NCI-H1048 (cell line): Measurements from ENCODE around the gene EPHB2.

Source experiments
- DNase-seq: peaks from one replicate; lab custom pipeline; 2025; lab: John Stamatoyannopoulos, UW

The EPHB2 gene

GRCh38 chr1:22804406-22804805 lies 93.8 kb downstream of the EPHB2 start:
- no peak for DNase-seq

GRCh38 chr1:22804969-22805671 lies 94.5 kb downstream of the EPHB2 start:
- DNase-seq, result no peak

GRCh38 chr1:22805672-22806038 lies 95.0 kb downstream of the EPHB2 start:
- DNase-seq, result no peak

- no peak for DNase-seq
Observed at GRCh38 chr1:22806584-22806983, 95.9 kb downstream of the EPHB2 start.

GRCh38 chr1:22807340-22807739 lies 96.7 kb downstream of the EPHB2 start:
- DNase-seq, result no peak

- no peak for DNase-seq
Observed at GRCh38 chr1:22808186-22808675, 97.6 kb downstream of the EPHB2 start.

- DNase-seq, result no peak
Observed at GRCh38 chr1:22808676-22809483, 98.2 kb downstream of the EPHB2 start.

- no peak for DNase-seq
Observed at GRCh38 chr1:22809783-22810182, 99.1 kb downstream of the EPHB2 start.

GRCh38 chr1:22810378-22810777 lies 99.7 kb downstream of the EPHB2 start:
- DNase-seq, result no peak

GRCh38 chr1:22812092-22812880 lies 101.6 kb downstream of the EPHB2 start:
- no peak for DNase-seq

GRCh38 chr1:22812993-22813790 lies 102.6 kb downstream of the EPHB2 start:
- DNase-seq, result no peak

- DNase-seq, result no peak
Observed at GRCh38 chr1:22814176-22815042, 103.8 kb downstream of the EPHB2 start.

GRCh38 chr1:22815043-22815365 lies 104.4 kb downstream of the EPHB2 start:
- DNase-seq, result no peak

- DNase-seq, result no peak
Observed at GRCh38 chr1:22815421-22816066, 104.9 kb downstream of the EPHB2 start.

GRCh38 chr1:22816067-22816775 lies 105.6 kb downstream of the EPHB2 start:
- no peak for DNase-seq

- DNase-seq, result no peak
Observed at GRCh38 chr1:22816803-22817202, 106.2 kb downstream of the EPHB2 start.

- no peak for DNase-seq
Observed at GRCh38 chr1:22817462-22817861, 106.8 kb downstream of the EPHB2 start.

GRCh38 chr1:22818061-22818770 lies 107.6 kb downstream of the EPHB2 start:
- no peak for DNase-seq

- no peak for DNase-seq
Observed at GRCh38 chr1:22819361-22819760, 108.7 kb downstream of the EPHB2 start.
